ENCODE results near the gene CD9. TPM values are rescaled to one million over a fixed set of nuclear protein-coding genes. Genes with fewer than 3 reads are reported as not detected.
A peak's percentile ranks its signal among the peaks of the same experiment; 100 is the strongest.

CD9 gene
- total RNA-seq, 5 donors from 2014 or later (not counting 1 experiment from before 2014, with no cell fraction given), result 2.6 to 5.7 (median 3.3) TPM

GRCh38 chr12:6167327-6168280 lies 32.6 kb upstream of the CD9 start:
- WGBS (ENCODE audit: insufficient coverage), result 31% methylated on average over 2 of the region's 17 CpGs
- ATAC-seq (replicated peaks in 1 of 4) (peak; percentile 28 to 76 (median 68)), DNase-seq (peak in 5 of 35 experiments; percentile 4 to 51 (median 20))
- Histone ChIP-seq H3K4me1 (ENCODE audit: control insufficient read depth in 1 of 2, extremely low read depth in 1 of 2, insufficient read depth in 2 of 2, low read length in 2 of 2) (peaks cover 7 to 28% of the 10 kb centered on the region in 2 experiments), H3K27me3 (replicated peaks in 1 of 2; ENCODE audit: control insufficient read depth in 2 of 2, extremely low read depth in 1 of 2, insufficient read depth in 2 of 2, low read length in 1 of 2) (peaks cover 0 to 20% of the 10 kb centered on the region in 2 experiments), H3K4me3 (ENCODE audit: control insufficient read depth in 1 of 2, extremely low read depth in 1 of 2, low read length in 1 of 2) (no peak overlapping the region), H3K36me3 (ENCODE audit: control insufficient read depth in 2 of 2, extremely low read depth in 1 of 2, insufficient read depth in 1 of 2, low read length in 1 of 2) (no peaks in the 10 kb centered on the region), H3K27ac (ENCODE audit: low read length) (peak overlapping the region; percentile 18), H3K9me3 (no peaks in the 10 kb centered on the region)
- Mint-ChIP-seq H3K4me3 (peak overlapping the region in 2 of 3 donors; percentile 41 to 65), H3K4me1 (peaks cover 29 to 37% (median 30%) of the 10 kb centered on the region in 3 donors), H3K27ac (peak overlapping the region; percentile 36 to 49), H3K9me3 (no peaks in the 10 kb centered on the region), H3K36me3 (no peaks in the 10 kb centered on the region), H3K27me3 (peaks cover 0 to 5% of the 10 kb centered on the region in 2 donors)
- CTCF ChIA-PET, result interaction anchor here in 1 of 2 donors (0.5 to 0.6 kb wide), 3 partner anchors 21 to 1514 kb away, joined by 3 to 4 read pairs (median 3); no protein-coding TSS in a partner anchor
- POLR2A ChIA-PET, result interaction anchor here in 1 of 2 donors (0.7 kb wide), 1 partner anchor 117 kb away, joined by 3 read pairs; no protein-coding TSS in a partner anchor

GRCh38 chr12:6171409-6172015 lies 28.7 kb upstream of the CD9 start:
- H3K9me3 Mint-ChIP-seq, result no peaks in the 10 kb centered on the region
- Histone ChIP-seq H3K36me3 (ENCODE audit: control insufficient read depth in 2 of 2, extremely low read depth in 1 of 2, insufficient read depth in 1 of 2, low read length in 1 of 2) (no peaks in the 10 kb centered on the region), H3K4me3 (ENCODE audit: control insufficient read depth in 1 of 2, extremely low read depth in 1 of 2, low read length in 1 of 2) (no peak overlapping the region), H3K27me3 (replicated peaks in 1 of 2; ENCODE audit: control insufficient read depth in 2 of 2, extremely low read depth in 1 of 2, insufficient read depth in 2 of 2, low read length in 1 of 2) (peaks cover 0 to 23% of the 10 kb centered on the region in 2 experiments), H3K27ac (ENCODE audit: low read length) (no peak overlapping the region), H3K4me1 (ENCODE audit: control insufficient read depth in 1 of 2, extremely low read depth in 1 of 2, insufficient read depth in 2 of 2, low read length in 2 of 2) (peaks cover 7 to 28% of the 10 kb centered on the region in 2 experiments), H3K9me3 (no peaks in the 10 kb centered on the region)
- H3K4me3 Mint-ChIP-seq, result no peak overlapping the region
- DNase-seq (no peak), ATAC-seq (replicated peaks in 1 of 4) (no peak)
- ChIA-PET POLR2A (no interaction called here), CTCF (no interaction called here)
- no peak overlapping the region for H3K27ac Mint-ChIP-seq
- peaks cover 27 to 33% (median 28%) of the 10 kb centered on the region in 3 donors for H3K4me1 Mint-ChIP-seq
- peaks cover 0 to 6% of the 10 kb centered on the region in 2 donors for H3K27me3 Mint-ChIP-seq
- 94% methylated on average over 19 of the region's 21 CpGs for whole genome bisulfite sequencing (ENCODE audit: insufficient coverage)
- H3K36me3 Mint-ChIP-seq, result no peaks in the 10 kb centered on the region

GRCh38 chr12:6172086-6172485 lies 28.1 kb upstream of the CD9 start:
- peaks cover 7 to 23% of the 10 kb centered on the region in 2 experiments for H3K4me1 ChIP-seq (ENCODE audit: control insufficient read depth in 1 of 2, extremely low read depth in 1 of 2, insufficient read depth in 2 of 2, low read length in 2 of 2)
- peaks cover 22 to 27% (median 23%) of the 10 kb centered on the region in 3 donors for H3K4me1 Mint-ChIP-seq
- H3K9me3 ChIP-seq, result no peaks in the 10 kb centered on the region
- ChIA-PET POLR2A (no interaction called here), CTCF (no interaction called here)
- ATAC-seq (replicated peaks in 1 of 4), result no peak
- H3K4me3 Mint-ChIP-seq, result no peak overlapping the region
- no peaks in the 10 kb centered on the region for H3K36me3 Mint-ChIP-seq
- 88% methylated on average over 14 of the region's 15 CpGs for WGBS (ENCODE audit: insufficient coverage)
- H3K4me3 ChIP-seq (ENCODE audit: control insufficient read depth in 1 of 2, extremely low read depth in 1 of 2, low read length in 1 of 2), result no peak overlapping the region
- H3K27ac Mint-ChIP-seq, result no peak overlapping the region
- no peak overlapping the region for H3K27ac ChIP-seq (ENCODE audit: low read length)
- H3K27me3 ChIP-seq (replicated peaks in 1 of 2; ENCODE audit: control insufficient read depth in 2 of 2, extremely low read depth in 1 of 2, insufficient read depth in 2 of 2, low read length in 1 of 2), result peaks cover 0 to 19% of the 10 kb centered on the region in 2 experiments
- no peaks in the 10 kb centered on the region for H3K36me3 ChIP-seq (ENCODE audit: control insufficient read depth in 2 of 2, extremely low read depth in 1 of 2, insufficient read depth in 1 of 2, low read length in 1 of 2)
- H3K27me3 Mint-ChIP-seq, result peaks cover 0 to 6% of the 10 kb centered on the region in 2 donors
- H3K9me3 Mint-ChIP-seq, result no peaks in the 10 kb centered on the region
- DNase-seq, result no peak

- Mint-ChIP-seq H3K27ac (no peak overlapping the region), H3K9me3 (no peaks in the 10 kb centered on the region), H3K4me3 (no peak overlapping the region), H3K4me1 (peaks cover 15 to 19% (median 16%) of the 10 kb centered on the region in 3 donors), H3K27me3 (peaks cover 0 to 6% of the 10 kb centered on the region in 2 donors), H3K36me3 (no peaks in the 10 kb centered on the region)
- peaks cover 0 to 19% of the 10 kb centered on the region in 2 experiments for H3K27me3 ChIP-seq (replicated peaks in 1 of 2; ENCODE audit: control insufficient read depth in 2 of 2, extremely low read depth in 1 of 2, insufficient read depth in 2 of 2, low read length in 1 of 2)
- ATAC-seq (replicated peaks in 1 of 4) (no peak), DNase-seq (no peak)
- ChIA-PET CTCF (no interaction called here), POLR2A (no interaction called here)
- H3K9me3 ChIP-seq, result no peaks in the 10 kb centered on the region
- WGBS (ENCODE audit: insufficient coverage), result no CpG with 5 or more reads among the region's 4 CpGs
- peaks cover 7 to 15% of the 10 kb centered on the region in 2 experiments for H3K4me1 ChIP-seq (ENCODE audit: control insufficient read depth in 1 of 2, extremely low read depth in 1 of 2, insufficient read depth in 2 of 2, low read length in 2 of 2)
- H3K27ac ChIP-seq (ENCODE audit: low read length), result no peak overlapping the region
- H3K4me3 ChIP-seq (ENCODE audit: control insufficient read depth in 1 of 2, extremely low read depth in 1 of 2, low read length in 1 of 2), result no peak overlapping the region
- no peaks in the 10 kb centered on the region for H3K36me3 ChIP-seq (ENCODE audit: control insufficient read depth in 2 of 2, extremely low read depth in 1 of 2, insufficient read depth in 1 of 2, low read length in 1 of 2)
These were observed 27.3 kb upstream of the CD9 start for GRCh38 chr12:6172862-6173261.

- Mint-ChIP-seq H3K27me3 (peaks cover 5 to 11% of the 10 kb centered on the region in 2 donors), H3K36me3 (no peaks in the 10 kb centered on the region)
- 74% methylated on average over 8 of the region's 10 CpGs for WGBS (ENCODE audit: insufficient coverage)
These were observed 22.4 kb upstream of the CD9 start for GRCh38 chr12:6177642-6178358.

More at GRCh38 chr12:6177642-6178358, 22.4 kb upstream of the CD9 start:
- Mint-ChIP-seq H3K4me3 (no peak overlapping the region), H3K27ac (no peak overlapping the region), H3K9me3 (no peaks in the 10 kb centered on the region), H3K4me1 (no peaks in the 10 kb centered on the region)
- Histone ChIP-seq H3K27me3 (replicated peaks in 1 of 2; ENCODE audit: control insufficient read depth in 2 of 2, extremely low read depth in 1 of 2, insufficient read depth in 2 of 2, low read length in 1 of 2) (peaks cover 0 to 31% of the 10 kb centered on the region in 2 experiments), H3K36me3 (ENCODE audit: control insufficient read depth in 2 of 2, extremely low read depth in 1 of 2, insufficient read depth in 1 of 2, low read length in 1 of 2) (no peaks in the 10 kb centered on the region), H3K27ac (ENCODE audit: low read length) (no peak overlapping the region), H3K4me1 (ENCODE audit: control insufficient read depth in 1 of 2, extremely low read depth in 1 of 2, insufficient read depth in 2 of 2, low read length in 2 of 2) (no peaks in the 10 kb centered on the region), H3K9me3 (no peaks in the 10 kb centered on the region), H3K4me3 (ENCODE audit: control insufficient read depth in 1 of 2, extremely low read depth in 1 of 2, low read length in 1 of 2) (no peak overlapping the region)
- ATAC-seq (replicated peaks in 1 of 4) (no peak), DNase-seq (no peak)
- ChIA-PET CTCF (no interaction called here), POLR2A (no interaction called here)

All from T-cell (primary cell).